ENCODE data around the gene REELD1. TPM values are rescaled to one million over a fixed set of nuclear protein-coding genes. Genes with fewer than 3 reads are reported as not detected.

The REELD1 gene
- total and polyA plus RNA-seq, 2 donors from 2014 or later = 0.58 to 0.66 TPM

DNA sequence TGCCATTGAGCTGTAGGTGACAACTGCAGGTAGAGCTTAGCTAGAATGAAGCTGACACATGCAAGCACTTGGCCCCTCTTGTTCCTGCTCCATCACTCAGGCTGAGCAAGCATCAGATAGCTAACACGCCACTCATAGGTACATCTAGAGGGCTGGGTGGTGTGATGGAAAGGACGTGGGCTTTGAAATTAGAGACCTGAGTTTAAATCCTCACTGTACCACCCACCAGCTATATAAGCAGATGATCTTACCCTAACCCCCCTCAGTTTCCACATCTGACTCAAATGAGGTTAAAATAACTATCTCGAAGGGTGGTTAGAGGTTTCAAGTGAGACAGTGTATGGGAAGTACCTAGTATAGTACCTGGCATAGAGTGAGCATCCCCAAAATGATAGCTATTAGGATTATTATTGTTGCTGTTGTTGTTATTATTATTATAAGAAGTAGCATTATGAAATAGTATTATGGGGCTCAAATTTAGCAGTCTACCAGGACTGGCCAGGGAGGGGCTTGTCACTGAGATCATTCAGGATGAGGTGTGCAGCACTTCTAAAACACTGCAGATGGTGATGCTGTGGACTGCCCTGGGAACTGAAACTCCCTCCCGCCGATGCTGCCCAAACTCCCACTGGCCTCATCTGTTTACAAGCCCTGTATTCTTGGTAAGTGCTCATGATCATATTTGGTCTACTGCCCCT, 59.0 kb downstream of the REELD1 start:
- H3K4me3 ChIP-seq (ENCODE audit: low read length in 3 of 3) = no peak overlapping the region
- TF ChIP-seq, protein P1, sequence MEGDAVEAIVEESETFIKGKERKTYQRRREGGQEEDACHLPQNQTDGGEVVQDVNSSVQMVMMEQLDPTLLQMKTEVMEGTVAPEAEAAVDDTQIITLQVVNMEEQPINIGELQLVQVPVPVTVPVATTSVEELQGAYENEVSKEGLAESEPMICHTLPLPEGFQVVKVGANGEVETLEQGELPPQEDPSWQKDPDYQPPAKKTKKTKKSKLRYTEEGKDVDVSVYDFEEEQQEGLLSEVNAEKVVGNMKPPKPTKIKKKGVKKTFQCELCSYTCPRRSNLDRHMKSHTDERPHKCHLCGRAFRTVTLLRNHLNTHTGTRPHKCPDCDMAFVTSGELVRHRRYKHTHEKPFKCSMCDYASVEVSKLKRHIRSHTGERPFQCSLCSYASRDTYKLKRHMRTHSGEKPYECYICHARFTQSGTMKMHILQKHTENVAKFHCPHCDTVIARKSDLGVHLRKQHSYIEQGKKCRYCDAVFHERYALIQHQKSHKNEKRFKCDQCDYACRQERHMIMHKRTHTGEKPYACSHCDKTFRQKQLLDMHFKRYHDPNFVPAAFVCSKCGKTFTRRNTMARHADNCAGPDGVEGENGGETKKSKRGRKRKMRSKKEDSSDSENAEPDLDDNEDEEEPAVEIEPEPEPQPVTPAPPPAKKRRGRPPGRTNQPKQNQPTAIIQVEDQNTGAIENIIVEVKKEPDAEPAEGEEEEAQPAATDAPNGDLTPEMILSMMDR (IDR thresholded peaks at IDR 0.05; ENCODE audit: borderline replicate concordance, extremely low read depth, insufficient read depth) = no peak
- H3K27me3 ChIP-seq (ENCODE audit: control insufficient read depth, insufficient read depth, low read length) = no peaks in the 10 kb centered on the region
- intact Hi-C loops (cut with DNase I) = no loop called here
- no peak overlapping the region for H3K27ac ChIP-seq (ENCODE audit: low read depth in 2 of 2, low read length in 2 of 2)
- no peak overlapping the region for H3K9ac ChIP-seq (ENCODE audit: low read length in 3 of 3)
- no peaks in the 10 kb centered on the region for H3K4me1 ChIP-seq (ENCODE audit: control insufficient read depth in 2 of 3, insufficient read depth in 2 of 3, low read depth in 1 of 3, low read length in 3 of 3)
- H3K9me3 ChIP-seq (ENCODE audit: control insufficient read depth in 2 of 3, insufficient read depth in 1 of 3, low read length in 3 of 3) = no peaks in the 10 kb centered on the region
- no peak for FAIRE-seq
- no peak for DNase-seq
- H3K36me3 ChIP-seq (ENCODE audit: control insufficient read depth in 2 of 3, insufficient read depth in 3 of 3, low read length in 3 of 3) = no peaks in the 10 kb centered on the region

DNA sequence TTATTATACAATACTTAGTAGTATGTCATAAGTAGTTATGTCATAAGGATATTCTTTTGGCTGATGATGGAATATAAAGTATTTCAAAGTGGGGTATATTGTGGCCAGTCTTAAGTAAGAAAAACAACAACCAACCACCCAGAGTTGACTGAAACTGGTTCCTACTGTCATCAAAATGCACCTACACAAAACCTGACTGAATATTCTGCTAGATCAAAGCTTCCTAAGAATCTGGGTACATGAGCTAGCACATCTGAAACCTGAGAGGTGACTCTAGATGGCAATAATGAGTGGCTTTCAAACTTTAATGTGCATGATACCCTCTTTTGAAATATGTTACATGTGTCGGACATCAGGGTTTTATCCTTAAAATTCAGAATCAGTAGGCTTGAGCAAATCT, 60.4 kb downstream of the REELD1 start:
- no peak for DNase-seq
- H3K4me1 ChIP-seq (ENCODE audit: control insufficient read depth in 2 of 3, insufficient read depth in 2 of 3, low read depth in 1 of 3, low read length in 3 of 3) = peaks cover 0 to 2% (median 0%) of the 10 kb centered on the region in 3 donors
- FAIRE-seq = no peak

DNA sequence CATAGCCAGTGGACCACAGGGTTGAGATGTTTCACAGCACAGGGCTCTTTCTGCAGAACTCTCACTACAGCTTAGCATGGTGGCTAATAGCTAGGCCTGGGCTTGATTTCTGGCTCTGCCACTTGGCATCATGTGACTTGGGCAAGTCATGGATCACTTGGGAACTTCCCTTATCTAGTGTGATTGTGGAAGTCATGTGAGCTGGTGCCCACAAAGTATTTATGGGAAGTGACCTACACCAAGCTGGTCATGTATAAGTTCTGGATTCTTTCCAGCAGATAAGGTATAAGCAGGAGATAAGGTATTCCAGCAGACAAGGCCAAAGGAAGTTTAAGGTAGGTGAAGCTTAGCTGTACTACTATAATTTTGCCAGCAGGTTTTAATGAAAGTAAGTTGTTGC, 61.0 kb downstream of the REELD1 start:
- Histone ChIP-seq H3K27ac (ENCODE audit: low read depth in 2 of 2, low read length in 2 of 2) (no peak overlapping the region), H3K36me3 (ENCODE audit: control insufficient read depth in 2 of 3, insufficient read depth in 3 of 3, low read length in 3 of 3) (no peaks in the 10 kb centered on the region), H3K27me3 (ENCODE audit: control insufficient read depth, insufficient read depth, low read length) (no peaks in the 10 kb centered on the region), H3K9ac (ENCODE audit: low read length in 3 of 3) (no peak overlapping the region), H3K4me3 (ENCODE audit: low read length in 3 of 3) (no peak overlapping the region), H3K9me3 (ENCODE audit: control insufficient read depth in 2 of 3, insufficient read depth in 1 of 3, low read length in 3 of 3) (no peaks in the 10 kb centered on the region), H3K4me1 (ENCODE audit: control insufficient read depth in 2 of 3, insufficient read depth in 2 of 3, low read depth in 1 of 3, low read length in 3 of 3) (peaks cover 0 to 2% (median 0%) of the 10 kb centered on the region in 3 donors)
- DNase-seq (no peak), FAIRE-seq (no peak)
- intact Hi-C loops (cut with DNase I) = no loop called here
- TF ChIP-seq, protein P1 (IDR thresholded peaks at IDR 0.05; ENCODE audit: borderline replicate concordance, extremely low read depth, insufficient read depth) = no peak

More for the DNA sequence above, 60.4 kb downstream of the REELD1 start:
- H3K9me3 ChIP-seq (ENCODE audit: control insufficient read depth in 2 of 3, insufficient read depth in 1 of 3, low read length in 3 of 3) = no peaks in the 10 kb centered on the region
- TF ChIP-seq, protein P1 (IDR thresholded peaks at IDR 0.05; ENCODE audit: borderline replicate concordance, extremely low read depth, insufficient read depth) = no peak
- intact Hi-C loops (cut with DNase I) = no loop called here
- H3K27me3 ChIP-seq (ENCODE audit: control insufficient read depth, insufficient read depth, low read length) = no peaks in the 10 kb centered on the region
- no peak overlapping the region for H3K4me3 ChIP-seq (ENCODE audit: low read length in 3 of 3)
- H3K27ac ChIP-seq (ENCODE audit: low read depth in 2 of 2, low read length in 2 of 2) = no peak overlapping the region
- no peaks in the 10 kb centered on the region for H3K36me3 ChIP-seq (ENCODE audit: control insufficient read depth in 2 of 3, insufficient read depth in 3 of 3, low read length in 3 of 3)
- no peak overlapping the region for H3K9ac ChIP-seq (ENCODE audit: low read length in 3 of 3)
